A549 (cell line): ENCODE results near the gene ZPBP2. TPM values are rescaled to one million over a fixed set of nuclear protein-coding genes. Genes with fewer than 3 reads are reported as not detected.
A peak's percentile ranks its signal among the peaks of the same experiment; 100 is the strongest.

ENCODE experiments used
- ATAC-seq, 2 experiments: fragments of 200-7000 bp in 1 of 2; fragments of >200 bp in 1 of 2; cut with Nextera tagmentation in 1 of 2; cut with Tn5 transposase in 1 of 2; 3 replicates each; pipeline versions ENCODE4 v1.8.0 to v1.9.1; 2018 to 2020; ENCODE audit warnings: mild to moderate bottlenecking in 1 of 2, moderate library complexity in 1 of 2
- CTCF ChIA-PET: fragments of 300-600 bp; sonication (Branson Sonifier 250); formaldehyde crosslinking; extraction: SDS; loops from one replicate; lab custom pipeline; 2021; ENCODE audit warnings: antibody characterized with exemption, inconsistent platforms; lab: Yijun Ruan, JAX
- POLR2A ChIA-PET: fragments of 350-600 bp; formaldehyde crosslinking; extraction: SDS; loops from one replicate; lab custom pipeline; 2021; ENCODE audit warnings: antibody characterized with exemption, inconsistent platforms; lab: Yijun Ruan, JAX
- DNase-seq, 2 experiments: peaks; one replicate each; pipeline versions ENCODE4 v3.0.0 to v3.0.0-alpha.2; 2011 to 2016; ENCODE audit warnings: low read depth in 1 of 2, low spot score in 1 of 2
- FAIRE-seq: peaks from 2 replicates; lab custom pipeline; 2011; peaks lifted over from hg19 to GRCh38; lab: Jason Lieb, UNC
- H3K27ac ChIP-seq, 2 experiments: fragments of >200 bp; sonication (Bioruptor Twin); formaldehyde crosslinking; 3 replicates each; pipeline ENCODE4 v1.5.1; 2016 to 2017
- H3K4me1 ChIP-seq: fragments of >200 bp; sonication (Bioruptor Twin); formaldehyde crosslinking; 3 replicates; pipeline ENCODE4 v1.6.1; 2016
- H3K4me2 ChIP-seq: fragments of >200 bp; sonication (Bioruptor Twin); formaldehyde crosslinking; 3 replicates; pipeline ENCODE4 v1.6.1; 2016
- H3K4me3 ChIP-seq: fragments of >200 bp; sonication (Bioruptor Twin); formaldehyde crosslinking; 3 replicates; pipeline ENCODE4 v1.5.1; 2016
- H3K9me3 ChIP-seq: fragments of >200 bp; sonication (Bioruptor Twin); formaldehyde crosslinking; 3 replicates; pipeline ENCODE4 v1.6.1; 2016
- BHLHE40 ChIP-seq: IDR thresholded peaks from 2 replicates; pipeline ENCODE4 v1.6.1; 2012; ENCODE audit warnings: low read depth, low read length, inconsistent platforms
- CEBPB ChIP-seq, 2 experiments: fragments of >200 bp in 1 of 2; sonication (Bioruptor Twin) in 1 of 2; formaldehyde crosslinking in 1 of 2; IDR thresholded peaks; 2 replicates each; pipeline ENCODE4 v1.6.1; 2012 to 2016
- CHD4 ChIP-seq: fragments of 200-600 bp; sonication (generic); IDR thresholded peaks from 2 replicates; pipeline ENCODE4 v1.6.1; 2016; ENCODE audit warnings: antibody characterized with exemption, mild to moderate bottlenecking, borderline replicate concordance
- EHF ChIP-seq: fragments of 250-450 bp; sonication (Bioruptor Pico); IDR thresholded peaks from 2 replicates; pipeline ENCODE4 v1.5.0; 2020; ENCODE audit warnings: mild to moderate bottlenecking
- EHMT2 ChIP-seq: fragments of 200-600 bp; sonication (generic); IDR thresholded peaks from 2 replicates; pipeline ENCODE4 v1.6.1; 2016; ENCODE audit warnings: antibody characterized with exemption, low read depth, mild to moderate bottlenecking, moderate library complexity
- EP300 ChIP-seq, 2 experiments: fragments of >200 bp; sonication (Bioruptor Twin); formaldehyde crosslinking; IDR thresholded peaks; 2 replicates in 1 of 2; 3 replicates in 1 of 2; pipeline ENCODE4 v1.6.1; 2016 to 2017
- ESRRA ChIP-seq: fragments of 150-350 bp; IDR thresholded peaks from 2 replicates; pipeline ENCODE4 v1.6.1; 2014; ENCODE audit warnings: mild to moderate bottlenecking, low read length, borderline replicate concordance
- FOSL2 ChIP-seq, 2 experiments: fragments of 450-650 bp in 1 of 2; fragments of >200 bp in 1 of 2; sonication (Bioruptor Twin) in 1 of 2; formaldehyde crosslinking; IDR thresholded peaks; 2 replicates each; pipeline versions ENCODE4 v1.5.0 to v1.6.1; 2016 to 2020; ENCODE audit warnings: mild to moderate bottlenecking in 1 of 2, moderate library complexity in 1 of 2
- GATA3 ChIP-seq: IDR thresholded peaks from 2 replicates; pipeline ENCODE4 v1.6.1; 2012; ENCODE audit warnings: borderline replicate concordance
- HES2 ChIP-seq: fragments of >200 bp; sonication (Bioruptor Twin); formaldehyde crosslinking; IDR thresholded peaks from 2 replicates; pipeline ENCODE4 v1.6.1; 2016
- HEYL ChIP-seq: fragments of 250-450 bp; sonication (Bioruptor Pico); IDR thresholded peaks from 2 replicates; pipeline ENCODE4 v1.8.0; 2021; ENCODE audit warnings: mild to moderate bottlenecking, moderate library complexity
- KDM5A ChIP-seq: fragments of 200-600 bp; sonication (generic); IDR thresholded peaks from 2 replicates; pipeline ENCODE4 v1.6.1; 2016; ENCODE audit warnings: antibody characterized with exemption, mild to moderate bottlenecking
- MAFK ChIP-seq: fragments of 450-650 bp; IDR thresholded peaks from 2 replicates; pipeline ENCODE4 v1.6.1; 2014; ENCODE audit not compliant: partially characterized antibody
- MAX ChIP-seq: IDR thresholded peaks from 2 replicates; pipeline ENCODE4 v1.6.1; 2012
- MAZ ChIP-seq: fragments of 150-350 bp; IDR thresholded peaks from 2 replicates; pipeline ENCODE4 v1.6.1; 2014; ENCODE audit warnings: antibody characterized with exemption, low read depth, low read length, borderline replicate concordance
- NFE2L2 ChIP-seq: fragments of 150-350 bp; conservative IDR thresholded peaks from 2 replicates; pipeline ENCODE4 v1.6.1; 2014; ENCODE audit warnings: low read length
- NR3C1 ChIP-seq: fragments of >200 bp; sonication (Bioruptor Twin); formaldehyde crosslinking; IDR thresholded peaks from 3 replicates; pipeline ENCODE4 v1.6.1; 2017
- REST ChIP-seq: fragments of 200-600 bp; sonication (generic); IDR thresholded peaks from 2 replicates; pipeline ENCODE4 v1.6.1; 2016; ENCODE audit warnings: antibody characterized with exemption, mild to moderate bottlenecking, moderate library complexity
- RFX5 ChIP-seq: fragments of 450-650 bp; IDR thresholded peaks from 2 replicates; pipeline ENCODE4 v1.7.1; 2014; ENCODE audit warnings: antibody characterized with exemption, mild to moderate bottlenecking, moderate library complexity
- USF2 ChIP-seq: fragments of 450-650 bp; IDR thresholded peaks from 2 replicates; pipeline ENCODE4 v1.6.1; 2014; ENCODE audit warnings: antibody characterized with exemption
- ZC3H11A ChIP-seq: fragments of 450-650 bp; IDR thresholded peaks from 2 replicates; pipeline ENCODE4 v1.6.1; 2014; ENCODE audit warnings: antibody characterized with exemption, mild to moderate bottlenecking
- ZFP36 ChIP-seq: fragments of 450-650 bp; IDR thresholded peaks from 2 replicates; pipeline ENCODE4 v1.6.1; 2014; ENCODE audit warnings: borderline replicate concordance; ENCODE audit not compliant: partially characterized antibody
- WGBS: methylation state at CpG from one replicate; pipeline ENCODE4 v1.1.6; 2017; ENCODE audit errors: missing lambda C conversion rate; 5-methylcytosine and 5-hydroxymethylcytosine counted together
- polyA plus RNA-seq, 4 experiments: library from polyadenylated mRNA; depleted of rRNA in 3 of 4; stranded (reverse); fragments of >200 nt; fragmentation: RNase III in 1 of 4; extraction: RNeasy Plus Mini Kit Qiagen cat#74134 plus additional on column Dnase treatment in 1 of 4; gene quantifications; 2 replicates in 3 of 4; 3 replicates in 1 of 4; pipeline ENCODE4 v1.2.3, GENCODE V29; 2011 to 2017

ZPBP2 gene
- polyA plus RNA-seq, 2 of the 4 experiments (the other 2 are of a cell fraction): not detected

GRCh38 chr17:39915559-39915958 is 47.6 kb downstream of the ZPBP2 start:
- TF ChIP-seq HES2 (no peak), GATA3 (no peak), RFX5 (no peak), EHF (no peak), NFE2L2 (no peak), ESRRA (no peak), REST (no peak), MAZ (no peak), EP300 (IDR thresholded peaks at IDR 0.05) (no peak), CHD4 (no peak), NR3C1 (no peak), EHMT2 (no peak)
- Histone ChIP-seq H3K4me2 (no peak overlapping the region), H3K4me1 (no peaks in the 10 kb centered on the region), H3K4me3 (no peak overlapping the region), H3K9me3 (no peaks in the 10 kb centered on the region), H3K27ac (no peak overlapping the region)
- ATAC-seq: no peak
- POLR2A ChIA-PET: interaction anchor here (1.2 kb wide), 1 partner anchor 65 kb away, joined by 3 read pairs; the partner anchor contains the start of gene PSMD3
- DNase-seq: no peak
- CTCF ChIA-PET: interaction anchor here (0.6 to 1.8 kb wide), 3 partner anchors 11 to 294 kb away, joined by 3 to 8 read pairs (median 3); partner anchors contain the start of genes LRRC3C and ORMDL3
- no peak for FAIRE-seq
- 77% methylated on average over 4 of the region's 4 CpGs for WGBS

- peak; percentile 50 to 68; a peak in 4 of 6 replicates for ATAC-seq
- 87% methylated on average over 7 of the region's 7 CpGs for WGBS
- Histone ChIP-seq H3K4me1 (no peaks in the 10 kb centered on the region), H3K4me3 (no peak overlapping the region), H3K9me3 (no peaks in the 10 kb centered on the region)
- DNase-seq: peak in 1 of 2 experiments; percentile 42
- POLR2A ChIA-PET: interaction anchor here (0.9 kb wide), 1 partner anchor 63 kb away, joined by 4 read pairs; the partner anchor contains the start of gene PSMD3
- no peak for TF ChIP-seq BHLHE40
- no peak for TF ChIP-seq MAX
- TF ChIP-seq KDM5A: no peak
- TF ChIP-seq ZC3H11A: no peak
- TF ChIP-seq CEBPB (IDR thresholded peaks at IDR 0.05): no peak
- no peak for TF ChIP-seq MAFK
- no peak for TF ChIP-seq ZFP36
- no peak for TF ChIP-seq HEYL (CRISPR knock-in tag)
- TF ChIP-seq CHD4: no peak
- no peak for TF ChIP-seq FOSL2 (IDR thresholded peaks at IDR 0.05)
- TF ChIP-seq FOSL2 (CRISPR knock-in tag; IDR thresholded peaks at IDR 0.05): no peak
- TF ChIP-seq USF2: no peak
- TF ChIP-seq, all 56 proteins: peak for 0
- no peak for FAIRE-seq
- Histone ChIP-seq H3K27ac (no peak overlapping the region), H3K4me2 (no peak overlapping the region)
- CTCF ChIA-PET: interaction anchor here (0.6 to 1.4 kb wide), 4 partner anchors 38 to 64 kb away, joined by 3 read pairs; partner anchors contain the start of genes GSDMA and PSMD3
Measured at GRCh38 chr17:39916918-39917317, 48.9 kb downstream of the ZPBP2 start.
